Prostate gland (tissue), 2 donors: ENCODE results near the gene SMARCA4.

Source experiments
- CTCF ChIP-seq, 4 experiments: fragments of 200-600 bp in 2 of 4; fragments of 450-650 bp in 2 of 4; sonication (generic) in 2 of 4; IDR thresholded peaks; 1 replicate in 3 of 4; 2 replicates in 1 of 4; pipeline ENCODE4 v1.5.1; 2016 to 2019; ENCODE audit warnings: antibody characterized with exemption in 4 of 4, mild to moderate bottlenecking in 2 of 4, moderate library complexity in 2 of 4
- POLR2A ChIP-seq: fragments of 450-650 bp; IDR thresholded peaks from one replicate; pipeline ENCODE4 v1.6.1; 2016; ENCODE audit warnings: antibody characterized with exemption, mild to moderate bottlenecking
- POLR2AphosphoS5 ChIP-seq: sonication (generic); formaldehyde crosslinking; IDR thresholded peaks from one replicate; pipeline ENCODE4 v1.6.1; 2017; ENCODE audit warnings: antibody characterized with exemption

DNA sequence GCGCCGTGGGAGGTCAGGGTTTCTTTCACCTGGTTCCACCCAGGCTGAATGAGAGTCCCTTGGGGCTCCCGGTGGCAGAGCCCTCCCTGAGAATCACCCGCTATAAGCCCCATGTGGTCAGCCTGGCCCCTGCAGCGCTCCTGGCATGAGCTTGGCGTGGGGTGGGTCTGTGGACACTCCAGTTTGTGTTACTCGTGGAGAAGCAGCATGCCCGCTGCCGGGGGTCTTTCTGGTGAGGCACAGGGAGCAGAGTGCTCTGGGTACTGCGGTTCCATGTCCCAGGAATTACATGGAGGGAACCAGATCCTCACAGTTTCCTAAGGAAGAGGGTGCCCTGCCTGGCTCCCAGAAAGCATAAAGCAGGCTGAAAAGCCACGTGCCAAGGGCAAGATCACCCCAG lies 62.2 kb downstream of the SMARCA4 start:
- TF ChIP-seq CTCF (IDR thresholded peaks at IDR 0.05), result no peak
- TF ChIP-seq POLR2AphosphoS5, result no peak
- no peak for TF ChIP-seq POLR2A
